ENCODE measurements around the gene CACNA1D.

CACNA1D gene

GRCh38 chr3:53579636-53580035 is 85.2 kb downstream of the CACNA1D start:
- no peak for DNase-seq (ENCODE audit: low spot score)

- DNase-seq (ENCODE audit: low spot score), result no peak
These were observed 87.3 kb downstream of the CACNA1D start for GRCh38 chr3:53581671-53582070.

- DNase-seq (ENCODE audit: low spot score), result no peak
These were observed 88.8 kb downstream of the CACNA1D start for GRCh38 chr3:53583161-53583690.

GRCh38 chr3:53585049-53585448 is 90.6 kb downstream of the CACNA1D start:
- DNase-seq (ENCODE audit: low spot score), result no peak

- DNase-seq (ENCODE audit: low spot score), result no peak
These were observed 91.2 kb downstream of the CACNA1D start for GRCh38 chr3:53585627-53586026.

- DNase-seq (ENCODE audit: low spot score), result no peak
These were observed 93.7 kb downstream of the CACNA1D start for GRCh38 chr3:53588122-53588521.

- no peak for DNase-seq (ENCODE audit: low spot score)
These were observed 94.8 kb downstream of the CACNA1D start for GRCh38 chr3:53589201-53589600.

- no peak for DNase-seq (ENCODE audit: low spot score)
These were observed 95.4 kb downstream of the CACNA1D start for GRCh38 chr3:53589806-53590205.

GRCh38 chr3:53590606-53591005 is 96.2 kb downstream of the CACNA1D start:
- DNase-seq (ENCODE audit: low spot score), result no peak

- DNase-seq (ENCODE audit: low spot score), result no peak
These were observed 97.2 kb downstream of the CACNA1D start for GRCh38 chr3:53591646-53592045.

- DNase-seq (ENCODE audit: low spot score), result no peak
These were observed 98.5 kb downstream of the CACNA1D start for GRCh38 chr3:53592862-53593261.

GRCh38 chr3:53593611-53594010 is 99.2 kb downstream of the CACNA1D start:
- no peak for DNase-seq (ENCODE audit: low spot score)

GRCh38 chr3:53594276-53594675 is 99.9 kb downstream of the CACNA1D start:
- no peak for DNase-seq (ENCODE audit: low spot score)

- DNase-seq (ENCODE audit: low spot score), result no peak
These were observed 101.2 kb downstream of the CACNA1D start for GRCh38 chr3:53595660-53596059.

- DNase-seq (ENCODE audit: low spot score), result no peak
These were observed 102.9 kb downstream of the CACNA1D start for GRCh38 chr3:53597136-53597915.

- DNase-seq (ENCODE audit: low spot score), result no peak
These were observed 105.4 kb downstream of the CACNA1D start for GRCh38 chr3:53599771-53600170.

GRCh38 chr3:53602866-53603265 is 108.5 kb downstream of the CACNA1D start:
- DNase-seq (ENCODE audit: low spot score), result no peak

GRCh38 chr3:53604232-53604631 is 109.8 kb downstream of the CACNA1D start:
- DNase-seq (ENCODE audit: low spot score), result no peak

GRCh38 chr3:53606793-53607192 is 112.4 kb downstream of the CACNA1D start:
- no peak for DNase-seq (ENCODE audit: low spot score)

- no peak for DNase-seq (ENCODE audit: low spot score)
These were observed 118.1 kb downstream of the CACNA1D start for GRCh38 chr3:53612508-53612907.

GRCh38 chr3:53613125-53613524 is 118.7 kb downstream of the CACNA1D start:
- no peak for DNase-seq (ENCODE audit: low spot score)

- DNase-seq (ENCODE audit: low spot score), result no peak
These were observed 119.9 kb downstream of the CACNA1D start for GRCh38 chr3:53614307-53614706.

GRCh38 chr3:53616321-53616720 is 121.9 kb downstream of the CACNA1D start:
- DNase-seq (ENCODE audit: low spot score), result no peak

Data from hematopoietic multipotent progenitor cell treated with erythropoietin and hydrocortisone succinate and interleukin-3 and kit ligand, for 17 days (in vitro differentiated cells).